K562 (cell line): ENCODE results near the gene FLT1. TPM values are rescaled to one million over a fixed set of nuclear protein-coding genes. Genes with fewer than 3 reads are reported as not detected.

Source experiments
- ATAC-seq: fragments of 200-7000 bp; cut with Tn5 transposase; 3 replicates; pipeline ENCODE4 v1.9.1; 2020; ENCODE audit warnings: moderate library complexity
- BruUV-seq: library from RNA; stranded (reverse); fragments of 400-500 nt; replicated peaks from 2 replicates; lab custom pipeline; 2021; lab: Mats Ljungman, UMichigan
- CTCF ChIA-PET: fragments of 300-600 bp; formaldehyde crosslinking; extraction: SDS; loops from one replicate; lab custom pipeline; 2021; ENCODE audit warnings: low intra/inter-chr PET ratio; lab: Yijun Ruan, JAX
- POLR2A ChIA-PET: fragments of 300-600, 350-650 bp; sonication (Branson Sonifier 250); formaldehyde crosslinking; extraction: SDS; loops from one replicate; lab custom pipeline; 2021; ENCODE audit warnings: antibody characterized with exemption, inconsistent platforms; lab: Yijun Ruan, JAX
- DNase-seq, 4 experiments: peaks; one replicate each; pipeline versions ENCODE4 v3.0.0 to v3.0.0-alpha.2; 2011 to 2018; ENCODE audit warnings: low spot score in 3 of 4, mixed read lengths in 3 of 4; ENCODE audit errors: extremely low read depth in 1 of 4
- FAIRE-seq: peaks from 2 replicates; lab custom pipeline; 2011; peaks lifted over from hg19 to GRCh38; lab: Jason Lieb, UNC
- H2AFZ ChIP-seq: 2 replicates; pipeline ENCODE4 v1.6.0; 2011; ENCODE audit warnings: low read depth, low read length, control low read depth, inconsistent platforms
- H3K27ac ChIP-seq: fragments of 200-600 bp; 3 replicates; pipeline ENCODE4 v1.8.0; 2011; ENCODE audit warnings: low read depth, mild to moderate bottlenecking, control low read depth, inconsistent platforms, low read length, moderate library complexity, mixed read lengths; ENCODE audit errors: extremely low read depth
- H3K27me3 ChIP-seq, 2 experiments: fragments of 300-600 bp in 1 of 2; 2 replicates in 1 of 2; 3 replicates in 1 of 2; pipeline versions ENCODE4 v1.6.0 to v1.8.0; 2011; ENCODE audit warnings: inconsistent platforms in 2 of 2, low read length in 2 of 2, mild to moderate bottlenecking in 1 of 2, mixed read lengths in 1 of 2, moderate library complexity in 1 of 2; ENCODE audit not compliant: control insufficient read depth in 2 of 2, insufficient read depth in 2 of 2
- H3K36me3 ChIP-seq: fragments of 300-600 bp; 3 replicates; pipeline ENCODE4 v1.8.0; 2011; ENCODE audit warnings: mild to moderate bottlenecking, low read length, inconsistent platforms; ENCODE audit not compliant: control insufficient read depth, insufficient read depth
- H3K4me1 ChIP-seq, 2 experiments: fragments of 200-600 bp in 1 of 2; replicated peaks in 1 of 2; 2 replicates in 1 of 2; 3 replicates in 1 of 2; pipeline versions ENCODE4 v1.5.1 to v1.8.0; 2011; ENCODE audit warnings: inconsistent platforms in 2 of 2, low read length in 2 of 2, mild to moderate bottlenecking in 1 of 2, mixed read lengths in 1 of 2, moderate library complexity in 1 of 2; ENCODE audit not compliant: control insufficient read depth in 2 of 2, insufficient read depth in 2 of 2
- H3K4me2 ChIP-seq: 2 replicates; pipeline ENCODE4 v1.6.1; 2011; ENCODE audit warnings: low read length, control low read depth, inconsistent platforms, mixed read lengths; ENCODE audit not compliant: insufficient read depth
- H3K4me3 ChIP-seq: fragments of 200-600 bp; sonication (generic), shearing (Covaris generic); 2 replicates; pipeline ENCODE4 v1.5.1; 2016; ENCODE audit warnings: control low read depth, inconsistent platforms
- H3K79me2 ChIP-seq: fragments of 200-600 bp; 3 replicates; pipeline ENCODE4 v1.8.0; 2011; ENCODE audit warnings: low read length, inconsistent platforms; ENCODE audit not compliant: control insufficient read depth, insufficient read depth
- H3K9ac ChIP-seq, 2 experiments: 2 replicates each; pipeline versions ENCODE4 v1.6.0 to v1.6.1; 2011; ENCODE audit warnings: low read depth in 2 of 2, low read length in 2 of 2, control low read depth in 1 of 2, inconsistent platforms in 1 of 2, mild to moderate bottlenecking in 1 of 2, mixed read lengths in 1 of 2; ENCODE audit not compliant: insufficient read depth in 1 of 2
- H3K9me1 ChIP-seq: one replicate; pipeline ENCODE4 v1.6.0; 2011; ENCODE audit warnings: inconsistent platforms, mild to moderate bottlenecking, low read length, moderate library complexity; ENCODE audit not compliant: control insufficient read depth, insufficient read depth
- H3K9me3 ChIP-seq: replicated peaks from 2 replicates; pipeline ENCODE4 v1.5.1; 2011; ENCODE audit warnings: low read depth, low read length, inconsistent platforms; ENCODE audit not compliant: control insufficient read depth, insufficient read depth
- H4K20me1 ChIP-seq: replicated peaks from 2 replicates; pipeline ENCODE4 v1.6.1; 2011; ENCODE audit warnings: low read length, inconsistent platforms, mixed read lengths; ENCODE audit not compliant: control insufficient read depth, insufficient read depth
- DDX20 ChIP-seq: fragments of 450-650 bp; IDR thresholded peaks from 2 replicates; pipeline ENCODE4 v1.6.1; 2016; ENCODE audit warnings: missing genetic modification characterization, low read depth, mild to moderate bottlenecking, missing compliant biosample characterization, moderate library complexity
- EZH2 ChIP-seq: IDR thresholded peaks from 2 replicates; pipeline ENCODE4 v1.6.1; 2012; ENCODE audit warnings: low read depth, mild to moderate bottlenecking, inconsistent platforms, low read length, borderline replicate concordance
- NR2C1 ChIP-seq, 2 experiments: fragments of 450-650 bp; IDR thresholded peaks; 2 replicates each; pipeline ENCODE4 v1.6.1; 2017; ENCODE audit warnings: mild to moderate bottlenecking in 2 of 2, antibody characterized with exemption in 1 of 2, inconsistent platforms in 1 of 2, missing compliant biosample characterization in 1 of 2, missing genetic modification characterization in 1 of 2
- PRDM10 ChIP-seq: fragments of 450-650 bp; IDR thresholded peaks from 2 replicates; pipeline ENCODE4 v1.6.1; 2018; ENCODE audit not compliant: partially characterized antibody
- RNF2 ChIP-seq: sonication (generic); IDR thresholded peaks from 2 replicates; pipeline ENCODE4 v1.6.1; 2016
- SNIP1 ChIP-seq: fragments of 450-650 bp; IDR thresholded peaks from 2 replicates; pipeline ENCODE4 v1.7.1; 2017; ENCODE audit warnings: low read depth, mild to moderate bottlenecking
- SPI1 ChIP-seq: IDR thresholded peaks from 2 replicates; pipeline ENCODE4 v1.6.1; 2011; ENCODE audit warnings: low read depth, low read length, control low read depth, borderline replicate concordance
- ZNF12 ChIP-seq: sonication (generic); formaldehyde crosslinking; IDR thresholded peaks from 2 replicates; pipeline ENCODE4 v1.4.0; 2020; ENCODE audit warnings: mild to moderate bottlenecking, missing genetic modification reagents
- ZNF184 ChIP-seq: sonication (generic); formaldehyde crosslinking; IDR thresholded peaks from 2 replicates; pipeline ENCODE4 v1.5.0; 2020; ENCODE audit warnings: missing genetic modification reagents
- WGBS: fragments of 100-300 bp; shearing (Covaris generic); methylation state at CpG from one replicate; pipeline ENCODE4 v1.1.6; 2016; ENCODE audit warnings: low coverage, mixed read lengths; ENCODE audit not compliant: insufficient coverage; ENCODE audit errors: missing lambda C conversion rate; 5-methylcytosine and 5-hydroxymethylcytosine counted together
- in situ Hi-C: fragments of 300-500 bp; cut with MboI; formaldehyde crosslinking; loops from 4 replicates; pipeline ENCODE4 v1.15.0; 2018; ENCODE audit warnings: inconsistent platforms, mixed read lengths
- intact Hi-C: fragments of 100-400 bp; cut with micrococcal nuclease; formaldehyde crosslinking; loops from 2 replicates; pipeline ENCODE4 v1.14.2; 2022
- polyA plus RNA-seq, 8 experiments: library from polyadenylated mRNA; depleted of rRNA in 4 of 8; stranded (reverse) in 5 of 8; unstranded in 3 of 8; fragments of >200 nt; fragmentation: Nextera tagmentation in 2 of 8; fragmentation: Illumina TruSeq in 1 of 8; extraction: Ambion mirVana in 2 of 8; extraction: Trizol in 1 of 8; gene quantifications; 2 replicates each; pipeline versions ENCODE4 v1.2.1 to v1.2.3, GENCODE V29; 2011 to 2014; ENCODE audit warnings: inconsistent platforms in 1 of 8, missing spikeins in 1 of 8
- total RNA-seq, 7 experiments: library from RNA; depleted of rRNA in 6 of 7; stranded (reverse); fragments of >200 nt in 6 of 7; fragmentation: Illumina TruSeq in 2 of 7; extraction: Trizol in 2 of 7; gene quantifications; 2 replicates each; pipeline versions ENCODE4 v1.2.1 to v1.2.3, GENCODE V29; 2011 to 2021; ENCODE audit warnings: low replicate concordance in 1 of 7

Gene FLT1
- total and polyA plus RNA-seq, 9 of the 15 experiments (the other 6 are each of a cell fraction or from before 2014, with no cell fraction given), result 0.01 to 2.0 (median 0.22) TPM

- H3K27me3 ChIP-seq, result no peaks in the 10 kb centered on the region
- no peak overlapping the region for H2AFZ ChIP-seq
- no peaks in the 10 kb centered on the region for H3K36me3 ChIP-seq
- ChIA-PET POLR2A (no interaction called here), CTCF (no interaction called here)
- no peaks in the 10 kb centered on the region for H4K20me1 ChIP-seq
- no TSS peak for BruUV-seq
- in situ Hi-C loops (no loop called here), intact Hi-C loops (no loop called here)
- FAIRE-seq, result no peak
- H3K4me1 ChIP-seq, result peaks cover 0 to 13% of the 10 kb centered on the region in 2 experiments; a peak in 2 of 5 replicates
- no peak overlapping the region for H3K9ac ChIP-seq
- no peaks in the 10 kb centered on the region for H3K9me1 ChIP-seq
- H3K4me2 ChIP-seq, result no peak overlapping the region
- WGBS, result 75% methylated on average over 4 of the region's 4 CpGs
- H3K79me2 ChIP-seq, result no peaks in the 10 kb centered on the region
- DNase-seq, result no peak
- no peak overlapping the region for H3K4me3 ChIP-seq
- H3K9me3 ChIP-seq, result no peaks in the 10 kb centered on the region
- TF ChIP-seq NR2C1 (IDR thresholded peaks at IDR 0.05), result no peak
- TF ChIP-seq NR2C1 (tag; IDR thresholded peaks at IDR 0.05), result no peak
- TF ChIP-seq ZNF12 (CRISPR knock-in tag), result no peak
- peak; percentile 63; the same call in 1 of the 2 replicates for TF ChIP-seq SPI1
- TF ChIP-seq RNF2, result no peak
- TF ChIP-seq ZNF184 (CRISPR knock-in tag), result no peak
- no peak for TF ChIP-seq PRDM10
- no peak for TF ChIP-seq SNIP1
- no peak for TF ChIP-seq EZH2
- TF ChIP-seq DDX20, result no peak
- ATAC-seq, result no peak
- no peak overlapping the region for H3K27ac ChIP-seq
These were observed 100.5 kb downstream of the FLT1 start for GRCh38 chr13:28394422-28394821.
